Hindlimb muscle (tissue), 1 donor: ENCODE results near the gene FBXL5. TPM values are rescaled to one million over a fixed set of nuclear protein-coding genes. Genes with fewer than 3 reads are reported as not detected.

Source experiments
- DNase-seq: peaks from one replicate; pipeline ENCODE4 v3.0.0-alpha.2; 2013
- polyA plus RNA-seq: library from polyadenylated mRNA; unstranded; fragments of 120-200 nt; gene quantifications from one replicate; pipeline ENCODE4 v1.2.1, GENCODE V29; 2013; ENCODE audit not compliant: insufficient read length

The FBXL5 gene
- polyA plus RNA-seq, 1 donor, result 68.6 TPM

- DNase-seq, result no peak
Observed at GRCh38 chr4:15675356-15675755, 20.2 kb upstream of the FBXL5 start.

GRCh38 chr4:15674926-15675325, 19.8 kb upstream of the FBXL5 start:
- DNase-seq, result no peak

GRCh38 chr4:15674046-15674445, 18.9 kb upstream of the FBXL5 start:
- DNase-seq, result no peak

- DNase-seq, result no peak
Observed at GRCh38 chr4:15673337-15673736, 18.2 kb upstream of the FBXL5 start.

- DNase-seq, result no peak
Observed at GRCh38 chr4:15672101-15672500, 16.9 kb upstream of the FBXL5 start.

GRCh38 chr4:15670576-15670975, 15.4 kb upstream of the FBXL5 start:
- DNase-seq, result no peak

- no peak for DNase-seq
Observed at GRCh38 chr4:15668566-15669435, 13.6 kb upstream of the FBXL5 start.

- DNase-seq, result no peak
Observed at GRCh38 chr4:15667006-15667405, 11.8 kb upstream of the FBXL5 start.

- no peak for DNase-seq
Observed at GRCh38 chr4:15665753-15666365, 10.7 kb upstream of the FBXL5 start.

- DNase-seq, result no peak
Observed at GRCh38 chr4:15659768-15660570, 4.8 kb upstream of the FBXL5 start.

GRCh38 chr4:15658781-15659180, 3.6 kb upstream of the FBXL5 start:
- no peak for DNase-seq

GRCh38 chr4:15658136-15658770, 3.1 kb upstream of the FBXL5 start:
- no peak for DNase-seq

GRCh38 chr4:15657366-15657765, 2.2 kb upstream of the FBXL5 start:
- no peak for DNase-seq

GRCh38 chr4:15656038-15656470, 897 bp upstream of the FBXL5 start:
- no peak for DNase-seq

GRCh38 chr4:15654593-15655222, 449 bp downstream of the FBXL5 start:
- peak; percentile 55 for DNase-seq

- DNase-seq, result peak; percentile 34
Observed at GRCh38 chr4:15653864-15654592, 1.1 kb downstream of the FBXL5 start.

GRCh38 chr4:15653420-15653819, 1.7 kb downstream of the FBXL5 start:
- no peak for DNase-seq

- peak; percentile 19 for DNase-seq
Observed at GRCh38 chr4:15652841-15653240, 2.3 kb downstream of the FBXL5 start.

GRCh38 chr4:15652191-15652590, 3.0 kb downstream of the FBXL5 start:
- no peak for DNase-seq

- no peak for DNase-seq
Observed at GRCh38 chr4:15651676-15652075, 3.5 kb downstream of the FBXL5 start.

- DNase-seq, result no peak
Observed at GRCh38 chr4:15649914-15650545, 5.1 kb downstream of the FBXL5 start.
